Measurements from ENCODE around the gene INPP5D. TPM values are rescaled to one million over a fixed set of nuclear protein-coding genes. Genes with fewer than 3 reads are reported as not detected.

Gene INPP5D
- total and polyA plus RNA-seq, 2 donors (not counting 1 experiment from before 2014, with no cell fraction given): 0.01 to 0.33 TPM

DNA sequence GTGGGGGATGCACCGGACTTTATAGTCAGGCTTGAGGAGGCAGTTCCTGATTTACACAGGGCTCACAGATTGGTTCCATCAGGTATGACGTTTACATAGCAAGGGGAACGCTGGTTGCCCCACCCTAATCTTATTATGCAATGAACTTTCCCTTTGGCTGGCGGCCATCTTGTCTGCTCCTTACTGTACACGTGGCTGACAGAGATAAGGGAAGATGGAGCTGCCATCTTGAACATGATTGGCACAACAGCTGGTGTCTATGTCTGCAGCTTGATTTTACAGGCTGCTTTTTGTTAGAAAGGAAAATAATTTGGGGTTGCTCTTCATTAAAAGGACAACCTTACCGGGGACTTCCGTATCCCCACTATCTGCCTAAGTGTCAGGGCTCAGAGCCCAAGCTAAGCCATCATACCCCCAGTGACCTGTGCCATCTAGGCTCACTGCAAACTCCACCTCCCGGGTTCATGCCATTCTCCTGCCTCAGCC lies 157.8 kb downstream of the INPP5D start:
- Histone ChIP-seq H3K4me3 (replicated peaks in 1 of 4; ENCODE audit: control extremely low read depth in 1 of 4, insufficient read depth in 1 of 4, low read depth in 3 of 4, low read length in 4 of 4) (no peak overlapping the region), H3K4me1 (ENCODE audit: control insufficient read depth, extremely low read depth, insufficient read depth, low read length) (no peaks in the 10 kb centered on the region), H2AFZ (ENCODE audit: low read length) (no peak overlapping the region), H3K9ac (ENCODE audit: insufficient read depth, low read length) (no peak overlapping the region), H3K27me3 (ENCODE audit: control insufficient read depth, insufficient read depth, low read length) (no peaks in the 10 kb centered on the region), H3K4me2 (ENCODE audit: extremely low read depth, insufficient read depth, low read length) (no peak overlapping the region), H4K20me1 (ENCODE audit: control insufficient read depth, extremely low read depth, insufficient read depth, low read length) (no peaks in the 10 kb centered on the region), H3K36me3 (ENCODE audit: control insufficient read depth, insufficient read depth, low read length) (no peaks in the 10 kb centered on the region), H3K9me3 (ENCODE audit: control insufficient read depth, insufficient read depth, low read depth, low read length) (no peaks in the 10 kb centered on the region), H3K79me2 (ENCODE audit: control insufficient read depth, insufficient read depth, low read length) (no peaks in the 10 kb centered on the region), H3K27ac (ENCODE audit: insufficient read depth, low read length) (no peak overlapping the region)
- DNase-seq (ENCODE audit: low read depth in 2 of 2): no peak
- no peak for TF ChIP-seq EZH2 (IDR thresholded peaks at IDR 0.05; ENCODE audit: low read length, missing control alignments)
- TF ChIP-seq, protein P1, sequence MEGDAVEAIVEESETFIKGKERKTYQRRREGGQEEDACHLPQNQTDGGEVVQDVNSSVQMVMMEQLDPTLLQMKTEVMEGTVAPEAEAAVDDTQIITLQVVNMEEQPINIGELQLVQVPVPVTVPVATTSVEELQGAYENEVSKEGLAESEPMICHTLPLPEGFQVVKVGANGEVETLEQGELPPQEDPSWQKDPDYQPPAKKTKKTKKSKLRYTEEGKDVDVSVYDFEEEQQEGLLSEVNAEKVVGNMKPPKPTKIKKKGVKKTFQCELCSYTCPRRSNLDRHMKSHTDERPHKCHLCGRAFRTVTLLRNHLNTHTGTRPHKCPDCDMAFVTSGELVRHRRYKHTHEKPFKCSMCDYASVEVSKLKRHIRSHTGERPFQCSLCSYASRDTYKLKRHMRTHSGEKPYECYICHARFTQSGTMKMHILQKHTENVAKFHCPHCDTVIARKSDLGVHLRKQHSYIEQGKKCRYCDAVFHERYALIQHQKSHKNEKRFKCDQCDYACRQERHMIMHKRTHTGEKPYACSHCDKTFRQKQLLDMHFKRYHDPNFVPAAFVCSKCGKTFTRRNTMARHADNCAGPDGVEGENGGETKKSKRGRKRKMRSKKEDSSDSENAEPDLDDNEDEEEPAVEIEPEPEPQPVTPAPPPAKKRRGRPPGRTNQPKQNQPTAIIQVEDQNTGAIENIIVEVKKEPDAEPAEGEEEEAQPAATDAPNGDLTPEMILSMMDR (conservative IDR thresholded peaks at IDR 0.05 in 1 of 2, IDR thresholded peaks at IDR 0.05 in 1 of 2; ENCODE audit: low read depth in 1 of 2, low read length in 2 of 2): no peak

DNA sequence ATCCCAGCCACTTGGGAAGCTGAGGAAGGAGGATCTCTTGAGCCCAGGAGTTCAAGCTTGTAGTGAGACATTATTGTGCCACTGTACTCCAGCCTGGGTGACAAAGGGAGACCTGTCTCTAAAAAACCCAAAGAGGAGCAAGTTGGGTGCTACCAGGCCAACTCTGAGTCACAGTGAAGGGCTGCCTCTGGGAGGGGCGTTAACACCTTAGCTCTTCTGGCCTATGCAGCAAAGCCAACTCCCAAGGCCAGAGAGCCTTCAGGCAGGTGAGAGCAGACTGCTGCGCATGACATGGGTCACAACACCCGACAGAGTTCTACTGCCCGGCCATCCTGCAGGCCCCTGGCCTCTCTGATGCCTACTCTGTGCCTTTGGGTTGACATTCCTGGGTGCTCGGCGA lies 158.7 kb downstream of the INPP5D start:
- Histone ChIP-seq H2AFZ (ENCODE audit: low read length) (no peak overlapping the region), H3K27ac (ENCODE audit: insufficient read depth, low read length) (no peak overlapping the region), H4K20me1 (ENCODE audit: control insufficient read depth, extremely low read depth, insufficient read depth, low read length) (no peaks in the 10 kb centered on the region), H3K9me3 (ENCODE audit: control insufficient read depth, insufficient read depth, low read depth, low read length) (no peaks in the 10 kb centered on the region), H3K4me1 (ENCODE audit: control insufficient read depth, extremely low read depth, insufficient read depth, low read length) (no peaks in the 10 kb centered on the region), H3K9ac (ENCODE audit: insufficient read depth, low read length) (no peak overlapping the region), H3K4me2 (ENCODE audit: extremely low read depth, insufficient read depth, low read length) (no peak overlapping the region), H3K79me2 (ENCODE audit: control insufficient read depth, insufficient read depth, low read length) (no peaks in the 10 kb centered on the region), H3K27me3 (ENCODE audit: control insufficient read depth, insufficient read depth, low read length) (no peaks in the 10 kb centered on the region), H3K4me3 (replicated peaks in 1 of 4; ENCODE audit: control extremely low read depth in 1 of 4, insufficient read depth in 1 of 4, low read depth in 3 of 4, low read length in 4 of 4) (no peak overlapping the region), H3K36me3 (ENCODE audit: control insufficient read depth, insufficient read depth, low read length) (no peaks in the 10 kb centered on the region)
- no peak for DNase-seq (ENCODE audit: low read depth in 2 of 2)
- TF ChIP-seq, protein P1 (conservative IDR thresholded peaks at IDR 0.05 in 1 of 2, IDR thresholded peaks at IDR 0.05 in 1 of 2; ENCODE audit: low read depth in 1 of 2, low read length in 2 of 2): no peak
- no peak for TF ChIP-seq EZH2 (IDR thresholded peaks at IDR 0.05; ENCODE audit: low read length, missing control alignments)

DNA sequence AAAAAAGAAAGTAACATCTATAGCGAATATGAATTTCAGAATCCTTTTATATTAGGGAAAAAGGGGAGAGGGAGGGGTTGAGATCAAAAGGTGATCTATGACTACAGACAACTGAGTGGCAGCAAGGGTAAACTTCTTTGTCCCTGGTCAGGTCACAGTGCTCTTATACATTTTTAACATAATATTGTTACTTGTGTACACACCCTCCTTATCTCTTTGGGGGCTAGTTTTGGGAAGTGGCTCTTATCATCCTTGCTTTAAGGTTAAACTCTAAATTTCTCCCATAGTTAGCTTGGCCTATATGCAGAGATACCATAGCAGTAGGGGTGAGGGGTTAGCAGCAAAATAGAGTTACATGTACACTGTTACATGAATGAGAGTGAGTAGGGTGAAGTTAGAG lies 159.7 kb downstream of the INPP5D start:
- DNase-seq (ENCODE audit: low read depth in 2 of 2): no peak

More for the DNA sequence above, 159.7 kb downstream of the INPP5D start:
- Histone ChIP-seq H3K27me3 (ENCODE audit: control insufficient read depth, insufficient read depth, low read length) (no peaks in the 10 kb centered on the region), H3K36me3 (ENCODE audit: control insufficient read depth, insufficient read depth, low read length) (no peaks in the 10 kb centered on the region), H3K4me3 (replicated peaks in 1 of 4; ENCODE audit: control extremely low read depth in 1 of 4, insufficient read depth in 1 of 4, low read depth in 3 of 4, low read length in 4 of 4) (no peak overlapping the region), H3K4me2 (ENCODE audit: extremely low read depth, insufficient read depth, low read length) (no peak overlapping the region), H3K4me1 (ENCODE audit: control insufficient read depth, extremely low read depth, insufficient read depth, low read length) (no peaks in the 10 kb centered on the region), H3K9ac (ENCODE audit: insufficient read depth, low read length) (no peak overlapping the region), H3K9me3 (ENCODE audit: control insufficient read depth, insufficient read depth, low read depth, low read length) (no peaks in the 10 kb centered on the region), H4K20me1 (ENCODE audit: control insufficient read depth, extremely low read depth, insufficient read depth, low read length) (no peaks in the 10 kb centered on the region), H2AFZ (ENCODE audit: low read length) (no peak overlapping the region), H3K27ac (ENCODE audit: insufficient read depth, low read length) (no peak overlapping the region), H3K79me2 (ENCODE audit: control insufficient read depth, insufficient read depth, low read length) (no peaks in the 10 kb centered on the region)
- no peak for TF ChIP-seq EZH2 (IDR thresholded peaks at IDR 0.05; ENCODE audit: low read length, missing control alignments)
- TF ChIP-seq, protein P1 (conservative IDR thresholded peaks at IDR 0.05 in 1 of 2, IDR thresholded peaks at IDR 0.05 in 1 of 2; ENCODE audit: low read depth in 1 of 2, low read length in 2 of 2): no peak

Data from fibroblast of lung (primary cell).